ENCODE data around the gene CHIT1.

Gene CHIT1

GRCh38 chr1:203216274-203217138 is 13.0 kb downstream of the CHIT1 start:
- peak; percentile 60 to 95 for DNase-seq

DNA sequence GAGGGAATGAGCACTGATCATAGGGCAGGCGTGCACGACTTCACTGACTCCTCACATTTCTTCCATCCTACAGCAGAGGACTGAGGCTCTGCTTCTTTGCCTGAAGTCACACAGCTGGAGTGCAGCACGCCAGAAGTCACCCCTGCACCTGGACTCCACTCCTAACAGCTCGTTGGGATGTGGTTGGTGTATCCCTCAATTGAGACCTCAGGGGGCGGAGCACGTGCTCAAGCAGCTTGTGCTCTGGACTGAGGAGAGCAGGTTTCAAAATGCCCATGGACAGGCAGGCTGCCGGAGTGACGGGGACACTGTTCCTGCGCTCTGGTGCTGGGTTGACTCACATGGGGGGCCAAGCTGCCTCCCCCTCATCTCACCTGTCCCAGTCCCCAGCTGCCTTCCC is 13.9 kb downstream of the CHIT1 start:
- DNase-seq: no peak

GRCh38 chr1:203214871-203215270 is 14.6 kb downstream of the CHIT1 start:
- DNase-seq: peak; percentile 81 to 98

DNA sequence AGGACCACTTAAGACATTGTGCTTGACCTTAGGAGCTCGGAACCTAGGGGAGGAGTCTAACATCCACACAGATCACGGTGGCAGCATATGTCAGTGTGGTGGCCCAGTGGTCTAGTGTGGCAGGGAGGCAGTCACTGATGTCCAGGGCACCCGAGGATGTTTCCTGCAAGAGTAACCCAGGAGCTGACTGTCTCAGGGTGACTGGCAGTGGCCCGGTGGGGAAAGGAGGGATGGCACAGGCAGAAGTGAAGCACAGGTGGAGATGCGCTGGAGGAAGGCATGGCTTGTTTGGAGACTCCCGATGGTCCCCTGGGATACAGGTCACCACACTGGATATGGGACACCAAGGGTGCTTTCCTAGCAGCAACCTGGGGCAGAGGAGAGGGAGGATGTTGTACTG is 16.3 kb downstream of the CHIT1 start:
- DNase-seq: no peak

DNA sequence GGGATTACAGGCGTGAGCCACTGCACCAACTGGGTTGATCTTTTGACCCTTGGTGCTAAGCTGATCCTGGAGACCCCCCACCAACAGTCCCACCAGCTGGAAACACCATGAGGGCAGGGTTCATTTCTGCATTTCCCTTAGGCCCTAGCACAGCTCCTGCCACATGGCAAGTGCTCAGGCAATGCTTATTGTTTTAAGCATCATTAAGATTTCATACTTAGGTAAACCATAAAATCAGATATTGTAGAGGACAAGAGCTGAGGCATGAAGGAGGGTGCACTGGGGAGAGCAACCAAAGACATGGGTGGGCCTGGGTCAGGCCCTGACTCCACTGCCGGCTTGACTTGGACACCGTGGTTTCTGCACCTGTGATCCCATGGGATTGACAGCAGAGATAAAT is 17.7 kb downstream of the CHIT1 start:
- DNase-seq: no peak

DNA sequence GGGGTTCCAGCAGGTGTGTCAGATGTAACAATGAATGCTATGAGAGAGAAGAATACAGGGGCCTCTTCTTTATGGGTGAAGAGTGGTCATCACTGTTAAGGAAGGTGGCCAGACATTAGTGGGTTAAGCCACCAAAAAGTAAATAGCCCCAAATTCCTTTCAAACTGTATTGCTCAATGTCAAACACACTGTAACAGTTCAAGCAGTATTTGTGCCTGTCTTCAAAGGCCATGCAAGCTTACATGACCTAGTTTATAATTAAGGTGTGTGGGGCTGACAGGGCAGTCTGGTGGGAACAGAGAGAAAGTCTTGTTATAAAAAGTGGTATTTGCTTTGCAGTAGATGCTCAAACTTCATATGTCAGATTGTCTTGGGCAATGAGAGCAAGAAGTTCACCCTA is 18.5 kb downstream of the CHIT1 start:
- DNase-seq: no peak

GRCh38 chr1:203210350-203210749 is 19.1 kb downstream of the CHIT1 start:
- no peak for DNase-seq

GRCh38 chr1:203208181-203208580 is 21.3 kb downstream of the CHIT1 start:
- DNase-seq: no peak

- no peak for DNase-seq
These were observed 21.7 kb downstream of the CHIT1 start for GRCh38 chr1:203207751-203208150.

DNA sequence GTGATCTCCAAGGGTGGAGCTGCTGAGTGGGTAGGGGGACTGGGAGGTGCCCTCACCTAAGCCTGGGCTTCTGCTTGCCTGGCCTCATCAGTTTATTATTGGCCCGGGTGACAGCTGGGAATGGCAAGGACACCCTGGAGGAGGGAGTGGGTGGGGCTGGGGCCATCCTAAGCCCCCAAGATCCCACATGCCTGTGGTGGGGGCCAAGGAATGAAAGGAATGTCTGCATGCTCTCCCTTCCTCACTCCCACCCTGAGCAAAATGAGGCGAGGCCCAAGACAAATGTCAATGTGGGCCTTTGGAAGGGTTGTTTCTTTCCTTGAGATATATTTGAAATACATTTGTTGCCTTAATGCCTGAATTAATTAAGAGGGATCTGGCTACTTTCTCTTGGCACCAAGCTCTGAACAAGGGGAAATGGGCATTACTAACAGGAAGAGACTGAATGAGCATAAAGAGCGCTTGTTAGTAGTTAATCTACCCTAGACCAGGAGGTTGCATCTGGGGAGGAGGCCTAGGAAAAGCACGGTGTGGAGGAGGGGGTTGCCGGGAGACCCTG is 23.3 kb downstream of the CHIT1 start:
- DNase-seq: no peak

DNA sequence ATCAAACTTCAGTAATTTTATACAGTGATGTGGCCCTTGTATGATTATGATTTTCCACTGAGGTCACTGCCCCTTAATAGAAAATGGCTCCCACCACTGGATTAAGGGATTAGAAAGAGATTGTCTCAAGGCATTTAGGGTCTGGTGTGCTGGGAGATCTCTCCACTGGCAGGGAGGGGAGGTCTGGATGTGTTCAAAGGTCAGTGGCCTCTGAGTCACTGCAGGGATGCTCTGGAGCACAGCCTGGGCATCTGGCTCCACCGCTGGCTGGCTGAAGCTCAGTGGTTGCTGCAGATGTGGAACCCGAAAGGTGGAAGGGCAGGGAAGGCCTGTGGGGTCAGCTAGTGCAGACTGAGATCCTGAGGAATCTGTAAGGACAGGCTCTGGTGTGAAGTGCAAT is 24.7 kb downstream of the CHIT1 start:
- no peak for DNase-seq

GRCh38 chr1:203202431-203203245 is 26.8 kb downstream of the CHIT1 start:
- peak; percentile 78 to 85 for DNase-seq

DNA sequence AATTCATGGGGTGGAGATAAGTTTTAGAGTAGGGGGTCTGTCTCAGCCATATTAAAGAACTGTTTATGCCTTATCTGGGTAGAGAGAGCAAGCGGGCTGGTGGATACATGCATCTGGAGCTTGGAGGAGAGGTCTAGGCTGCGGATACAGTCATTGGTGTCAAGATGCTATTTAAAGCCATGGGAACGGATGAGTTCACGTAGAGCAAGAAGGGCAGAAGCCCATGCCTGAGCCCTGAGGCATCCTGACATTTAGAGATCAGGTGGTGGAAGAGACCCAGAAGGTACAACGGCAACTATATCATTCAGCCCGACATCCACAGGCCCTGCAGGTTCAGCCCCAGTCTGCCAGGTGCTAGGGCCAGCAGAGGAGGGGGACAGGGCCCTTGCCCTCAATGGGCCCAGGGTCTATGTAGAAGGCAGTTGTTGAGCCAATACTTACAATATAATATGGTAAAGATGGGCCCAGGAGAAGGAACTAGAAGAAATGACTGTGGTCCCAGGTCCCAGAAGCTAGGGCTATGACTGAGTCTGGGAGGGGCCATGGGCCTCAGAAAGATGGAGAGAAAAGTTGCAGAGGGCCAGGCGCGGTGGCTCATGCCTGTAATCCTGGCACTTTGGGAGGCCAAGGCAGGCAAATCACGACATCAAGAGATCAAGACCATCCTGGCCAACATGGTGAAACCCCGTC is 27.8 kb downstream of the CHIT1 start:
- DNase-seq: no peak

DNA sequence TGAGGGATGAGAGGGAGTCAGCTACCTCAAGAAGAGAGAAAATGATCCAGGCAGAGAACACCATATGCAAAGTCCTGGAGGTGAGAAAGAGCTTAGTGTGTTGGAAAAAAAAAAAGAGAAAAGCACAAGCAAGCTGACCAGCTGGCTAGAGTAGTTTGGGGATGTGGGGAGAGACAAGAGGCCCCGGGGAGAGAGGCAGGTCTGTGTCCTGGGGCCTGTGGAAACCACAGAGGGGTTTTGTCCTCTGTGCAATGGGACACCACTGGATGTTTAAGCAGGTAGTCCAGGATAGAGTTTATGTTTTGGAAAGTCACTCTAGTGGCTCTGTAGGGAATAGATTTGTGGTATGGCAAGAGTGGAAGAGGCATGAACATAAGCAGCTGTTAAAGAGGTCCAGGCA is 28.6 kb downstream of the CHIT1 start:
- no peak for DNase-seq

GRCh38 chr1:203199816-203200571 is 29.5 kb downstream of the CHIT1 start:
- peak; percentile 67 to 89 for DNase-seq

DNA sequence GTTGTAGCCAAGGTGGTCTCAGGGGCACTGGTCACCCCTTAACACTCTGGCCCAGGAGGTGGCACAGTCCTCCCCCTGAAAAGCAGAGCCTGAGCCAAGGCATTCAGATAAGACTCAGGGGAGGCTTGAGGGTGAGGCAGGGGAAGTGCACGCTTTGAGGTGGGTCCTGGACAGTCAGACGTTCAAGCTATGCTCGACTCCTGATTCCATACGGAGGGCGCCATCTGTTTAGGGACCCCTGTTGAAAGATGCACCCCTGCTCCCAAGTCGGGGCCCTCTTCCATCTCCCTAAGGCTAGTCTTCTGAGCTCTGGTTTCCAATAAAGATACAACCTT is 30.0 kb downstream of the CHIT1 start:
- DNase-seq: no peak

GRCh38 chr1:203199002-203199401 is 30.5 kb downstream of the CHIT1 start:
- no peak for DNase-seq

DNA sequence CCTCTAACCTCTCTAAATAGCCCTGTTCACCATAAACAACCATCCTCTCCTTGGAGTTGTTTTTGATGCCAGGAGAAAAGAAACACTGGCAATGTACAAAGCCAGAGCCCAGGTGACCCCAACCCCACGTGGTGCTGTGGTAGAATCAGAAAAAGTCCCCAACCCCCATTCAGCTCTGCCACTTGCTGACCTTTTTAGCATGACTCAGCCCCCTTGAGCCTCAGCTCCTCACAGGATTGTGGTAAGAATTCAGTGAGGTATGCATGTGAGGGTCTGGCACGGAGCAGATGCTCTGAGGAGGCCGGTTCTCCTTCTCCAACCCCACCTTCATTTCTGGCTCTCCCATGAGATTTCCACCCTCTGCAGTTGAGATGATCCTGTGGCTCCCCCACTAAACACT is 31.8 kb downstream of the CHIT1 start:
- no peak for DNase-seq

GRCh38 chr1:203196371-203196770 is 33.1 kb downstream of the CHIT1 start:
- no peak for DNase-seq

GRCh38 chr1:203190949-203191348 is 38.5 kb downstream of the CHIT1 start:
- DNase-seq: no peak

DNA sequence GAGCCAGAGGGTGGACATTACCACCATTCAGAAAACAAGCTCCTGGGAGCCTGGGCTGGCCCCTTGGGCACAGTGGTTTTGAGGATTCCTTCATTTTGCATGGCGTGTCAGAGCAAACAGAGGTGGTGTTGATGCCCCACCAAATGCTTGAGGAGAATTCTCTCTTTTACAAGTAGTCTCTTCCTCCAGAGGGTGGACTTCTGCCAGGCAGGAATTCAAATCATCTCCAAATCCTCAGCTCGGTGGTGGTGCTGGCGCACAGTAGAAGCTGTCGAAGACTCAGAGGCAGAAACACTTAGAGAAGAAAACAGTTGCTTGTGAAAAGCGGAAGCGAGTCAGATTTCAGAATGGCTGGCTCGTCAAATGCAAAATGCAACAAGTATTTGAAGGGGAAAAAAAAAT is 39.5 kb downstream of the CHIT1 start:
- DNase-seq: no peak

- DNase-seq: no peak
These were observed 40.7 kb downstream of the CHIT1 start for GRCh38 chr1:203188686-203189232.

Measured in inflammatory macrophage treated with lipopolysaccharide for 1 hour (primary cell).